ENCODE measurements around the gene VPS54.

Gene VPS54

DNA sequence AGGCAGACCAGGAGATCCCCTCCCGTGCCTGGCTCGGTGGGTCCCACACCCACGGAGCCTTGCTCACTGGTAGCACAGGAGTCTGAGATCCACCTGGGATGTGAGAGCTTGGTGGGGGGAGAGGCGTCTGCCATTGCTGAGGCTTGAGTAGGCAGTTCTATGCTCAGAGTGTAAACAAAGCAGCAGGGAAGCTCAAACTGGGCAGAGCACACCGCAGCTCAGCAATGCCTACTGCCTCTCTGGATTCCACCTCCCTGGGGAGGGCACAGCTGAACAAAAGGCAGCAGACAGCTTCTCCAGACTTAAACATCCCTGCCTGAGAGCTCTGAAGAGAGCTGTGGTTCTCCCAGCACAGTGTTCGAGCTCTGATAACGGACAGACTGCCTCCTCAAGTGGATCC lies 92.4 kb downstream of the VPS54 start:
- H3K9ac ChIP-seq (ENCODE audit: low read length), result no peak overlapping the region
- H3K79me1 ChIP-seq (ENCODE audit: low read length), result no peaks in the 10 kb centered on the region
- H2AK5ac ChIP-seq (ENCODE audit: low read length), result no peak overlapping the region
- peaks cover 5 to 10% of the 10 kb centered on the region in 2 experiments for H3K36me3 ChIP-seq (ENCODE audit: control insufficient read depth in 1 of 2, insufficient read depth in 2 of 2, low read length in 2 of 2)
- H3K4ac ChIP-seq (ENCODE audit: low read depth, low read length), result no peak overlapping the region
- H3K14ac ChIP-seq (ENCODE audit: low read length), result no peak overlapping the region
- no peak overlapping the region for H3K18ac ChIP-seq (ENCODE audit: low read length)
- no peak overlapping the region for H2BK5ac ChIP-seq (ENCODE audit: low read depth, low read length, poor library complexity)
- no peak overlapping the region for H2BK12ac ChIP-seq (ENCODE audit: low read length)
- H3K27ac ChIP-seq (ENCODE audit: low read depth, low read length), result no peak overlapping the region
- no peak overlapping the region for H4K12ac ChIP-seq (ENCODE audit: low read depth, low read length)
- H3K23ac ChIP-seq (ENCODE audit: low read length), result no peak overlapping the region
- peak overlapping the region; percentile 21 for H3K4me3 ChIP-seq (ENCODE audit: low read depth, low read length)
- no peaks in the 10 kb centered on the region for H3K79me2 ChIP-seq (ENCODE audit: control insufficient read depth, insufficient read depth, low read length, poor library complexity)
- H3K9me3 ChIP-seq (ENCODE audit: insufficient read depth, low read depth, low read length), result peaks cover 3% of the 10 kb centered on the region
- no peak overlapping the region for H4K91ac ChIP-seq (ENCODE audit: low read depth, low read length)
- no peaks in the 10 kb centered on the region for H3K4me1 ChIP-seq (ENCODE audit: control insufficient read depth in 1 of 2, insufficient read depth in 2 of 2, low read length in 2 of 2)
- no peak for DNase-seq
- no CpG with 5 or more reads among the region's 7 CpGs for WGBS (ENCODE audit: extremely low coverage, insufficient coverage, insufficient read length)
- H3K27me3 ChIP-seq (ENCODE audit: insufficient read depth, low read length), result no peaks in the 10 kb centered on the region
- no peak overlapping the region for H4K8ac ChIP-seq (ENCODE audit: low read depth, low read length)
- H2BK120ac ChIP-seq (ENCODE audit: insufficient read depth, low read length, poor library complexity), result no peak overlapping the region
- H3K4me2 ChIP-seq (ENCODE audit: low read length), result no peak overlapping the region
- H2AFZ ChIP-seq (ENCODE audit: insufficient read depth, low read length, poor library complexity), result no peak overlapping the region

DNA sequence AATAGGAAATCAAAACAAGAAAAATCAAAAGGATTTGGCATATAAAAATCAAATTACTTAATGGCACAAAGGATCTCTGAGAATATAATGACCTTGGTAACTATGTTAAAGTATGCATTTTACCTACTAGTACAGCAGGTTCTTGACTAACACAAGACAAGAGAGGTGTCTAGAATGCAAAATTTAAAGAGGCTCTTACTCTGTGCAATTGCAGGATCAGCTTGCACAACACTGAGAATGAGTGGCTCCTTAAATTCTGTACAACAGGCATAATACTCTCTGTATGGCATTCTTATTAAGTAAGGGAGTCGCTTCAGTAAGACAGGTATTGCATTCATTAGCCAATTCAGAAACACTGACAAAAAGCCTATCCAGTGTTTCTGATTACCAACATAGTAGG lies 104.9 kb downstream of the VPS54 start:
- H3K14ac ChIP-seq (ENCODE audit: low read length), result no peak overlapping the region
- H4K8ac ChIP-seq (ENCODE audit: low read depth, low read length), result no peak overlapping the region
- H3K9ac ChIP-seq (ENCODE audit: low read length), result no peak overlapping the region
- no peak for DNase-seq
- peaks cover 2 to 4% of the 10 kb centered on the region in 2 experiments for H3K36me3 ChIP-seq (ENCODE audit: control insufficient read depth in 1 of 2, insufficient read depth in 2 of 2, low read length in 2 of 2)
- no peak overlapping the region for H2AK5ac ChIP-seq (ENCODE audit: low read length)
- no peak overlapping the region for H2AFZ ChIP-seq (ENCODE audit: insufficient read depth, low read length, poor library complexity)
- no peak overlapping the region for H3K18ac ChIP-seq (ENCODE audit: low read length)
- no peak overlapping the region for H4K91ac ChIP-seq (ENCODE audit: low read depth, low read length)
- no peak overlapping the region for H3K4ac ChIP-seq (ENCODE audit: low read depth, low read length)
- H4K12ac ChIP-seq (ENCODE audit: low read depth, low read length), result no peak overlapping the region
- H3K79me2 ChIP-seq (ENCODE audit: control insufficient read depth, insufficient read depth, low read length, poor library complexity), result no peaks in the 10 kb centered on the region
- H3K4me1 ChIP-seq (ENCODE audit: control insufficient read depth in 1 of 2, insufficient read depth in 2 of 2, low read length in 2 of 2), result no peaks in the 10 kb centered on the region
- no peak overlapping the region for H2BK120ac ChIP-seq (ENCODE audit: insufficient read depth, low read length, poor library complexity)
- H3K4me2 ChIP-seq (ENCODE audit: low read length), result no peak overlapping the region
- H3K27ac ChIP-seq (ENCODE audit: low read depth, low read length), result no peak overlapping the region
- WGBS (ENCODE audit: extremely low coverage, insufficient coverage, insufficient read length), result no CpG with 5 or more reads among the region's 1 CpG
- H3K79me1 ChIP-seq (ENCODE audit: low read length), result no peaks in the 10 kb centered on the region
- H3K9me3 ChIP-seq (ENCODE audit: insufficient read depth, low read depth, low read length), result no peaks in the 10 kb centered on the region
- no peak overlapping the region for H3K4me3 ChIP-seq (ENCODE audit: low read depth, low read length)
- H3K27me3 ChIP-seq (ENCODE audit: insufficient read depth, low read length), result no peaks in the 10 kb centered on the region
- no peak overlapping the region for H3K23ac ChIP-seq (ENCODE audit: low read length)
- H2BK12ac ChIP-seq (ENCODE audit: low read length), result no peak overlapping the region
- H2BK5ac ChIP-seq (ENCODE audit: low read depth, low read length, poor library complexity), result no peak overlapping the region

DNA sequence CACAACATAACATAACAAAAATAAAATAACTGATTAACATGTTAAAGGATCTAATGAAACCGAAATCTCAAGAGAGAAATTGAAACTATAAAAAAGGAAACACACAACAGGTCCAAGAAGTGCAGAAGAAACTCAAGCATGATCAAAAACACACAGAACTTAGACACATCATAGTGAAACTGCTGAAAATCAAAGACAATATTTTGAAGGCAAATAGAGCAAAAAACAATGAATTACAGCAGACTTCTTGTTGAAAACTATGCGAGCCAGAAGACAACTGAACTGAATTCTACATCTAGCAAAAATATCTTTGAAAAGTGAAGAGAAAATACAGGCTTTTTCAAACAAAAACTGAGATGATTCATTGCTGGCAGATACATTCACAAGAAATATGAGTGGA lies 116.2 kb downstream of the VPS54 start:
- DNase-seq, result no peak
- H3K9me3 ChIP-seq (ENCODE audit: insufficient read depth, low read depth, low read length), result no peaks in the 10 kb centered on the region
- H2BK12ac ChIP-seq (ENCODE audit: low read length), result no peak overlapping the region
- H3K79me2 ChIP-seq (ENCODE audit: control insufficient read depth, insufficient read depth, low read length, poor library complexity), result no peaks in the 10 kb centered on the region
- H3K9ac ChIP-seq (ENCODE audit: low read length), result no peak overlapping the region
- H4K12ac ChIP-seq (ENCODE audit: low read depth, low read length), result no peak overlapping the region
- H2BK120ac ChIP-seq (ENCODE audit: insufficient read depth, low read length, poor library complexity), result no peak overlapping the region
- H3K18ac ChIP-seq (ENCODE audit: low read length), result no peak overlapping the region
- no peak overlapping the region for H3K4me2 ChIP-seq (ENCODE audit: low read length)
- H3K79me1 ChIP-seq (ENCODE audit: low read length), result no peaks in the 10 kb centered on the region
- no peak overlapping the region for H2BK5ac ChIP-seq (ENCODE audit: low read depth, low read length, poor library complexity)
- no peak overlapping the region for H2AFZ ChIP-seq (ENCODE audit: insufficient read depth, low read length, poor library complexity)
- H3K36me3 ChIP-seq (ENCODE audit: control insufficient read depth in 1 of 2, insufficient read depth in 2 of 2, low read length in 2 of 2), result peaks cover 3 to 10% of the 10 kb centered on the region in 2 experiments
- H3K23ac ChIP-seq (ENCODE audit: low read length), result no peak overlapping the region
- no peak overlapping the region for H3K27ac ChIP-seq (ENCODE audit: low read depth, low read length)
- H3K14ac ChIP-seq (ENCODE audit: low read length), result no peak overlapping the region
- H4K8ac ChIP-seq (ENCODE audit: low read depth, low read length), result no peak overlapping the region
- no CpG with 5 or more reads among the region's 2 CpGs for WGBS (ENCODE audit: extremely low coverage, insufficient coverage, insufficient read length)
- H3K4me1 ChIP-seq (ENCODE audit: control insufficient read depth in 1 of 2, insufficient read depth in 2 of 2, low read length in 2 of 2), result no peaks in the 10 kb centered on the region
- H3K4me3 ChIP-seq (ENCODE audit: low read depth, low read length), result no peak overlapping the region
- no peak overlapping the region for H4K91ac ChIP-seq (ENCODE audit: low read depth, low read length)
- H2AK5ac ChIP-seq (ENCODE audit: low read length), result no peak overlapping the region
- no peaks in the 10 kb centered on the region for H3K27me3 ChIP-seq (ENCODE audit: insufficient read depth, low read length)
- no peak overlapping the region for H3K4ac ChIP-seq (ENCODE audit: low read depth, low read length)

DNA sequence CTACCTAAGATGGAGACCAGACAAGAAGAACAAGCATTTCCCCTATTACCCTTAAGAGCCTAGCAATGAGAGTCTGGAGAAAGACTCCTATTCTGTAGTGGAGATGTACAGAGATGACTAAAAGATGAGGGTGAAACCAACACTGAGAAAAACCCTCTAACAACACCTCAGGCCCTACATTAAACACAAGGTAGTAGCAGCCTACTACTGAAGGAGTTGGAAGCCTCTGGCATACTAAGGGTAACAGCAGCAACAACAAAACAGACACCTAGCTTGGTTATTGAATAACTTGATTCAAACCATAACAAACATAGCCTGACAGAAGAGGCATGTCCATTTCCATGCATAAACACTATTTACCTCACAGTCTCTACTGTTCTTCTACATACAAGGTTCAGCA lies 117.1 kb downstream of the VPS54 start:
- Histone ChIP-seq H2BK120ac (ENCODE audit: insufficient read depth, low read length, poor library complexity) (no peak overlapping the region), H3K27ac (ENCODE audit: low read depth, low read length) (no peak overlapping the region), H4K91ac (ENCODE audit: low read depth, low read length) (no peak overlapping the region), H3K79me1 (ENCODE audit: low read length) (no peaks in the 10 kb centered on the region), H2AK5ac (ENCODE audit: low read length) (no peak overlapping the region), H3K4me3 (ENCODE audit: low read depth, low read length) (no peak overlapping the region), H3K27me3 (ENCODE audit: insufficient read depth, low read length) (no peaks in the 10 kb centered on the region), H3K79me2 (ENCODE audit: control insufficient read depth, insufficient read depth, low read length, poor library complexity) (no peaks in the 10 kb centered on the region), H3K4ac (ENCODE audit: low read depth, low read length) (no peak overlapping the region), H4K8ac (ENCODE audit: low read depth, low read length) (no peak overlapping the region), H3K4me1 (ENCODE audit: control insufficient read depth in 1 of 2, insufficient read depth in 2 of 2, low read length in 2 of 2) (no peaks in the 10 kb centered on the region), H3K14ac (ENCODE audit: low read length) (no peak overlapping the region), H3K23ac (ENCODE audit: low read length) (no peak overlapping the region), H4K12ac (ENCODE audit: low read depth, low read length) (no peak overlapping the region), H2BK5ac (ENCODE audit: low read depth, low read length, poor library complexity) (no peak overlapping the region), H3K4me2 (ENCODE audit: low read length) (no peak overlapping the region), H2BK12ac (ENCODE audit: low read length) (no peak overlapping the region), H2AFZ (ENCODE audit: insufficient read depth, low read length, poor library complexity) (no peak overlapping the region), H3K36me3 (ENCODE audit: control insufficient read depth in 1 of 2, insufficient read depth in 2 of 2, low read length in 2 of 2) (peaks cover 3 to 11% of the 10 kb centered on the region in 2 experiments), H3K9me3 (ENCODE audit: insufficient read depth, low read depth, low read length) (no peaks in the 10 kb centered on the region), H3K18ac (ENCODE audit: low read length) (no peak overlapping the region), H3K9ac (ENCODE audit: low read length) (no peak overlapping the region)
- DNase-seq, result no peak
